ENCODE data around the gene LARP4B. TPM values are rescaled to one million over a fixed set of nuclear protein-coding genes. Genes with fewer than 3 reads are reported as not detected.

LARP4B gene
- total RNA-seq, 1 experiment from 2014 or later = 11.1 TPM

- H3K9me3 ChIP-seq = no peaks in the 10 kb centered on the region
- no peak overlapping the region for H3K4me3 ChIP-seq
- no peaks in the 10 kb centered on the region for H3K27me3 ChIP-seq
- DNase-seq = no peak
- peaks cover 76% of the 10 kb centered on the region for H3K36me3 ChIP-seq
These were observed 118.2 kb downstream of the LARP4B start for GRCh38 chr10:813286-813685.

- Histone ChIP-seq H3K36me3 (peaks cover 76% of the 10 kb centered on the region), H3K27me3 (no peaks in the 10 kb centered on the region), H3K4me3 (no peak overlapping the region), H3K9me3 (no peaks in the 10 kb centered on the region)
- DNase-seq = no peak
These were observed 118.7 kb downstream of the LARP4B start for GRCh38 chr10:812787-813186.

GRCh38 chr10:811379-812175, 119.9 kb downstream of the LARP4B start:
- H3K4me3 ChIP-seq = no peak overlapping the region
- H3K9me3 ChIP-seq = no peaks in the 10 kb centered on the region
- no peaks in the 10 kb centered on the region for H3K27me3 ChIP-seq
- peaks cover 77% of the 10 kb centered on the region for H3K36me3 ChIP-seq
- DNase-seq = no peak

GRCh38 chr10:810351-810846, 121.1 kb downstream of the LARP4B start:
- Histone ChIP-seq H3K36me3 (peaks cover 70% of the 10 kb centered on the region), H3K4me3 (no peak overlapping the region), H3K27me3 (no peaks in the 10 kb centered on the region), H3K9me3 (no peaks in the 10 kb centered on the region)
- DNase-seq = no peak

- Histone ChIP-seq H3K4me3 (no peak overlapping the region), H3K36me3 (peaks cover 64% of the 10 kb centered on the region), H3K27me3 (no peaks in the 10 kb centered on the region), H3K9me3 (no peaks in the 10 kb centered on the region)
- no peak for DNase-seq
These were observed 121.7 kb downstream of the LARP4B start for GRCh38 chr10:809671-810350.

GRCh38 chr10:807958-808353, 123.5 kb downstream of the LARP4B start:
- H3K36me3 ChIP-seq = peaks cover 50% of the 10 kb centered on the region
- no peaks in the 10 kb centered on the region for H3K9me3 ChIP-seq
- DNase-seq = no peak
- no peak overlapping the region for H3K4me3 ChIP-seq
- no peaks in the 10 kb centered on the region for H3K27me3 ChIP-seq

GRCh38 chr10:807163-807957, 124.1 kb downstream of the LARP4B start:
- DNase-seq = no peak
- Histone ChIP-seq H3K9me3 (no peaks in the 10 kb centered on the region), H3K36me3 (peaks cover 44% of the 10 kb centered on the region), H3K27me3 (no peaks in the 10 kb centered on the region), H3K4me3 (no peak overlapping the region)

- no peak overlapping the region for H3K4me3 ChIP-seq
These were observed 124.9 kb downstream of the LARP4B start for GRCh38 chr10:806451-807162.

GRCh38 chr10:805620-806305, 125.7 kb downstream of the LARP4B start:
- Histone ChIP-seq H3K27me3 (no peaks in the 10 kb centered on the region), H3K9me3 (peaks cover 4% of the 10 kb centered on the region; the same call in 1 of the 2 replicates), H3K36me3 (peaks cover 40% of the 10 kb centered on the region), H3K4me3 (no peak overlapping the region)
- no peak for DNase-seq

More at GRCh38 chr10:806451-807162, 124.9 kb downstream of the LARP4B start:
- DNase-seq = no peak
- H3K27me3 ChIP-seq = no peaks in the 10 kb centered on the region
- peaks cover 40% of the 10 kb centered on the region for H3K36me3 ChIP-seq
- peaks cover 1% of the 10 kb centered on the region; the same call in 1 of the 2 replicates for H3K9me3 ChIP-seq

GRCh38 chr10:804787-805619, 126.5 kb downstream of the LARP4B start:
- peaks cover 4% of the 10 kb centered on the region; the same call in 1 of the 2 replicates for H3K9me3 ChIP-seq
- no peaks in the 10 kb centered on the region for H3K27me3 ChIP-seq
- DNase-seq = no peak
- no peak overlapping the region for H3K4me3 ChIP-seq
- H3K36me3 ChIP-seq = peaks cover 43% of the 10 kb centered on the region

- DNase-seq = no peak
- Histone ChIP-seq H3K4me3 (no peak overlapping the region), H3K27me3 (no peaks in the 10 kb centered on the region), H3K36me3 (peaks cover 41% of the 10 kb centered on the region), H3K9me3 (peaks cover 4% of the 10 kb centered on the region; the same call in 1 of the 2 replicates)
These were observed 127.2 kb downstream of the LARP4B start for GRCh38 chr10:804191-804781.

GRCh38 chr10:803041-803741, 128.3 kb downstream of the LARP4B start:
- Histone ChIP-seq H3K4me3 (no peak overlapping the region), H3K9me3 (peaks cover 7% of the 10 kb centered on the region), H3K36me3 (peaks cover 41% of the 10 kb centered on the region), H3K27me3 (no peaks in the 10 kb centered on the region)
- no peak for DNase-seq

GRCh38 chr10:802506-802905, 129.0 kb downstream of the LARP4B start:
- H3K27me3 ChIP-seq = no peaks in the 10 kb centered on the region
- DNase-seq = no peak
- H3K4me3 ChIP-seq = no peak overlapping the region
- peaks cover 41% of the 10 kb centered on the region for H3K36me3 ChIP-seq
- H3K9me3 ChIP-seq = peaks cover 12% of the 10 kb centered on the region

- Histone ChIP-seq H3K27me3 (no peaks in the 10 kb centered on the region), H3K36me3 (peaks cover 43% of the 10 kb centered on the region), H3K4me3 (no peak overlapping the region), H3K9me3 (peaks cover 20% of the 10 kb centered on the region)
- DNase-seq = no peak
These were observed 134.3 kb downstream of the LARP4B start for GRCh38 chr10:797179-797578.

All from MG63 (cell line).